Glutamatergic neuron (in vitro differentiated cells): ENCODE measurements around the gene DPF3. TPM values are rescaled to one million over a fixed set of nuclear protein-coding genes. Genes with fewer than 3 reads are reported as not detected.

Source experiments
- DNase-seq: peaks from one replicate; pipeline ENCODE4 v3.0.0; 2022
- H3K27ac Mint-ChIP-seq: one replicate; pipeline ENCODE4 v1.8.0; 2020; ENCODE audit warnings: mild to moderate bottlenecking, mixed read lengths, inconsistent platforms; ENCODE audit not compliant: unreplicated experiment
- H3K27me3 Mint-ChIP-seq: one replicate; pipeline ENCODE4 v1.8.0; 2020; ENCODE audit warnings: mild to moderate bottlenecking, moderate library complexity, mixed read lengths, inconsistent platforms; ENCODE audit not compliant: unreplicated experiment
- H3K36me3 Mint-ChIP-seq: one replicate; pipeline ENCODE4 v1.8.0; 2020; ENCODE audit warnings: mild to moderate bottlenecking, mixed read lengths, inconsistent platforms; ENCODE audit not compliant: unreplicated experiment
- H3K4me1 Mint-ChIP-seq: one replicate; pipeline ENCODE4 v1.8.0; 2020; ENCODE audit warnings: mild to moderate bottlenecking, low read depth, mixed read lengths, inconsistent platforms; ENCODE audit not compliant: unreplicated experiment
- H3K4me3 Mint-ChIP-seq: one replicate; pipeline ENCODE4 v1.8.0; 2020; ENCODE audit warnings: mild to moderate bottlenecking, mixed read lengths, inconsistent platforms; ENCODE audit not compliant: unreplicated experiment
- H3K9me3 Mint-ChIP-seq: one replicate; pipeline ENCODE4 v1.8.0; 2020; ENCODE audit warnings: mild to moderate bottlenecking, moderate library complexity, mixed read lengths, inconsistent platforms; ENCODE audit not compliant: unreplicated experiment
- total RNA-seq: library from RNA; stranded (reverse); fragmentation: NEBNext Ultra II Directional; extraction: Animal tissue kit (Norgen Biotek cat#: 25700); gene quantifications from one replicate; pipeline ENCODE4 v1.2.1, GENCODE V29; 2021; ENCODE audit not compliant: unreplicated experiment
- TF ChIP-seq, protein P1 (sequence below): fragments of 200-600 bp; sonication (generic); IDR thresholded peaks from one replicate; pipeline ENCODE4 v1.5.0; 2021; ENCODE audit not compliant: partially characterized antibody, unreplicated experiment

Gene DPF3
- total RNA-seq, 1 donor from 2014 or later: 13.7 TPM

- H3K4me3 Mint-ChIP-seq: no peak overlapping the region
- H3K9me3 Mint-ChIP-seq: peaks cover 13% of the 10 kb centered on the region
- no peak for DNase-seq
- H3K36me3 Mint-ChIP-seq: peaks cover 6% of the 10 kb centered on the region
- no peak overlapping the region for H3K27ac Mint-ChIP-seq
- H3K27me3 Mint-ChIP-seq: peaks cover 3% of the 10 kb centered on the region
- peaks cover 11% of the 10 kb centered on the region for H3K4me1 Mint-ChIP-seq
- TF ChIP-seq, protein P1, sequence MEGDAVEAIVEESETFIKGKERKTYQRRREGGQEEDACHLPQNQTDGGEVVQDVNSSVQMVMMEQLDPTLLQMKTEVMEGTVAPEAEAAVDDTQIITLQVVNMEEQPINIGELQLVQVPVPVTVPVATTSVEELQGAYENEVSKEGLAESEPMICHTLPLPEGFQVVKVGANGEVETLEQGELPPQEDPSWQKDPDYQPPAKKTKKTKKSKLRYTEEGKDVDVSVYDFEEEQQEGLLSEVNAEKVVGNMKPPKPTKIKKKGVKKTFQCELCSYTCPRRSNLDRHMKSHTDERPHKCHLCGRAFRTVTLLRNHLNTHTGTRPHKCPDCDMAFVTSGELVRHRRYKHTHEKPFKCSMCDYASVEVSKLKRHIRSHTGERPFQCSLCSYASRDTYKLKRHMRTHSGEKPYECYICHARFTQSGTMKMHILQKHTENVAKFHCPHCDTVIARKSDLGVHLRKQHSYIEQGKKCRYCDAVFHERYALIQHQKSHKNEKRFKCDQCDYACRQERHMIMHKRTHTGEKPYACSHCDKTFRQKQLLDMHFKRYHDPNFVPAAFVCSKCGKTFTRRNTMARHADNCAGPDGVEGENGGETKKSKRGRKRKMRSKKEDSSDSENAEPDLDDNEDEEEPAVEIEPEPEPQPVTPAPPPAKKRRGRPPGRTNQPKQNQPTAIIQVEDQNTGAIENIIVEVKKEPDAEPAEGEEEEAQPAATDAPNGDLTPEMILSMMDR: no peak
Observed at GRCh38 chr14:72780751-72781150, 113.2 kb downstream of the DPF3 start.

GRCh38 chr14:72779679-72780078 is 114.2 kb downstream of the DPF3 start:
- TF ChIP-seq, protein P1: no peak
- peaks cover 20% of the 10 kb centered on the region for H3K4me1 Mint-ChIP-seq
- no peak for DNase-seq
- H3K36me3 Mint-ChIP-seq: peaks cover 6% of the 10 kb centered on the region
- H3K27ac Mint-ChIP-seq: no peak overlapping the region
- no peak overlapping the region for H3K4me3 Mint-ChIP-seq
- H3K9me3 Mint-ChIP-seq: peaks cover 13% of the 10 kb centered on the region
- H3K27me3 Mint-ChIP-seq: peaks cover 3% of the 10 kb centered on the region

GRCh38 chr14:72777636-72778035 is 116.3 kb downstream of the DPF3 start:
- Mint-ChIP-seq H3K9me3 (peaks cover 12% of the 10 kb centered on the region), H3K27me3 (no peaks in the 10 kb centered on the region), H3K4me1 (peaks cover 25% of the 10 kb centered on the region), H3K36me3 (peaks cover 6% of the 10 kb centered on the region), H3K4me3 (no peak overlapping the region), H3K27ac (no peak overlapping the region)
- TF ChIP-seq, protein P1: no peak
- DNase-seq: no peak

- Mint-ChIP-seq H3K4me1 (peaks cover 25% of the 10 kb centered on the region), H3K9me3 (peaks cover 12% of the 10 kb centered on the region), H3K27me3 (no peaks in the 10 kb centered on the region), H3K4me3 (no peak overlapping the region), H3K27ac (peak overlapping the region; percentile 55), H3K36me3 (peaks cover 6% of the 10 kb centered on the region)
- TF ChIP-seq, protein P1: no peak
- DNase-seq: no peak
Observed at GRCh38 chr14:72776701-72777261, 117.1 kb downstream of the DPF3 start.

DNA sequence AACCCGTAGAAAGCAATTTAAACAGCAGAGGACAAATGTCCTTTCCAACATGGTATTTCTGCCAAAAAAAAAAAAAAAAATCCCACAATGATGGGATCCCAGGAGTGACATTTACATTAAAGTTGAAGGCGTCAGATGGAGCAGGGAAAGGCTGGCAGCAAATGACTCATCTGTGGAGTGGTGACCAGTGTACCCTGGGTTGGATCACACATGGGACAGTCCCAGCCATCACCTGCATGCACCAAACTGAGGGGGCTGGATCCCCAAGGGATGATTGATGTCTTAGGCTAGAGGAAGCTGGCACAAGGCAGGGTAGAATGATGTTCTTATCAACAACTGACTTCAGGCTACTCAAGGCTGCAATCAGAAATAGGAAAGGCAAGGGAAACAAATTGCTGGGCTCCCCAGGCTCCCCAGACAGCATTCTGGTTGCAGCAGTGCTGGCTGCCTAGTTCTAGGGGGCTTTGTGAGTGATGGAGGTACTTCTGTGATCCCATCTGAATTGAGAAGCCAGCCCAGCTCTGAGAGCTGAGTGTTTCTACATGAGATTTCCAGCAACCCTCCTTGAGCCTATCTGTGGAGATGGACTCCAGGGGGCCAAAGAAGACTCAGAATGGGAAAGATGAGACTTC is 117.9 kb downstream of the DPF3 start:
- peaks cover 25% of the 10 kb centered on the region for H3K4me1 Mint-ChIP-seq
- peaks cover 6% of the 10 kb centered on the region for H3K36me3 Mint-ChIP-seq
- H3K27me3 Mint-ChIP-seq: no peaks in the 10 kb centered on the region
- peaks cover 12% of the 10 kb centered on the region for H3K9me3 Mint-ChIP-seq
- DNase-seq: no peak
- H3K27ac Mint-ChIP-seq: no peak overlapping the region
- H3K4me3 Mint-ChIP-seq: no peak overlapping the region
- TF ChIP-seq, protein P1: no peak
